Measurements from ENCODE around the gene GTF2H3.

GTF2H3 gene

GRCh38 chr12:123645878-123646277 is 12.2 kb downstream of the GTF2H3 start:
- no peak for DNase-seq

- no peak for DNase-seq
Measured at GRCh38 chr12:123648401-123648800, 14.8 kb downstream of the GTF2H3 start.

GRCh38 chr12:123654129-123654701 is 20.6 kb downstream of the GTF2H3 start:
- no peak for DNase-seq

GRCh38 chr12:123655420-123655819 is 21.8 kb downstream of the GTF2H3 start:
- DNase-seq, result no peak

- DNase-seq, result no peak
Measured at GRCh38 chr12:123656392-123656791, 22.8 kb downstream of the GTF2H3 start.

GRCh38 chr12:123657211-123657610 is 23.6 kb downstream of the GTF2H3 start:
- DNase-seq, result no peak

- no peak for DNase-seq
Measured at GRCh38 chr12:123659996-123660727, 26.5 kb downstream of the GTF2H3 start.

GRCh38 chr12:123667771-123668170 is 34.1 kb downstream of the GTF2H3 start:
- no peak for DNase-seq

- peak; percentile 95 for DNase-seq
Measured at GRCh38 chr12:123670882-123671728, 37.5 kb downstream of the GTF2H3 start, which contains the start of gene TCTN2. Gene TCTN2 (plus strand): TSS chr12:123671113. CDS start chr12:123671241, 128 bp downstream.

- DNase-seq, result no peak
Measured at GRCh38 chr12:123671876-123672275, 38.2 kb downstream of the GTF2H3 start.

- DNase-seq, result no peak
Measured at GRCh38 chr12:123675436-123675835, 41.8 kb downstream of the GTF2H3 start.

- DNase-seq, result no peak
Measured at GRCh38 chr12:123676616-123677320, 43.1 kb downstream of the GTF2H3 start.

- no peak for DNase-seq
Measured at GRCh38 chr12:123678981-123679380, 45.4 kb downstream of the GTF2H3 start.

- DNase-seq, result no peak
Measured at GRCh38 chr12:123681605-123682004, 48.0 kb downstream of the GTF2H3 start.

- DNase-seq, result no peak
Measured at GRCh38 chr12:123683964-123684363, 50.3 kb downstream of the GTF2H3 start.

- DNase-seq, result no peak
Measured at GRCh38 chr12:123686636-123687190, 53.1 kb downstream of the GTF2H3 start.

- DNase-seq, result no peak
Measured at GRCh38 chr12:123690191-123690840, 56.7 kb downstream of the GTF2H3 start.

- DNase-seq, result no peak
Measured at GRCh38 chr12:123696207-123696606, 62.6 kb downstream of the GTF2H3 start.

GRCh38 chr12:123696646-123697045 is 63.0 kb downstream of the GTF2H3 start:
- no peak for DNase-seq

GRCh38 chr12:123705935-123706334 is 72.3 kb downstream of the GTF2H3 start:
- DNase-seq, result no peak

GRCh38 chr12:123707466-123707865 is 73.8 kb downstream of the GTF2H3 start:
- no peak for DNase-seq
